NT2/D1 (cell line): Measurements from ENCODE around the gene THRA.

Source experiments
- SUZ12 ChIP-seq: IDR thresholded peaks from 2 replicates; pipeline ENCODE4 v1.6.1; 2011; ENCODE audit not compliant: insufficient read length, insufficient read depth; ENCODE audit errors: extremely low read depth
- YY1 ChIP-seq: IDR thresholded peaks from 2 replicates; pipeline ENCODE4 v1.6.1; 2011; ENCODE audit not compliant: insufficient read length, insufficient read depth
- ZNF274 ChIP-seq: IDR thresholded peaks from 2 replicates; pipeline ENCODE4 v1.6.1; 2011; ENCODE audit warnings: mild to moderate bottlenecking, low read depth, low read length

DNA sequence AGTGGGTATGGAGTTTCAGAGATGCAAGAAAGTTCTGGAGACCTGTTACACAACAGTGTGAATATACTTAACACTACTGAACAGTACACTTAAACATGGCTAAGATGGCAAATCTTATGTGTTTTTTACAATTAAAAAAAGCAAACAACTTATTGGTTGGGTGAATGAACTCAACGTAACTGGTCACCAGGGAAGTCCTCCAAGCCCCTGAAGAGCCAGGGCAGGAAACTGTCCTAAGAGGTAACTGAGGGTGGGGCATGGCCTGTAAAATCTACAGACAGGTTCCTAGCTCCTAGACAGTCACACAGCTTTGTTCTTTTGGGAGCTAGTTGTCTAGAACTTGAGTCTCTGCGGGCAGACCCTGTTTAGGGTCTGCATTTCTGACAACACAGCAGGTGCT, 37.2 kb upstream of the THRA start:
- TF ChIP-seq YY1 (no peak), ZNF274 (no peak), SUZ12 (no peak)
